Iris pigment epithelial cell (primary cell): Measurements from ENCODE around the gene RBFOX2.
A peak's percentile ranks its signal among the peaks of the same experiment; 100 is the strongest.

Source experiments
- DNase-seq: peaks from one replicate; pipeline ENCODE4 v3.0.0-alpha.2; 2011; ENCODE audit warnings: low read depth

Gene RBFOX2

DNA sequence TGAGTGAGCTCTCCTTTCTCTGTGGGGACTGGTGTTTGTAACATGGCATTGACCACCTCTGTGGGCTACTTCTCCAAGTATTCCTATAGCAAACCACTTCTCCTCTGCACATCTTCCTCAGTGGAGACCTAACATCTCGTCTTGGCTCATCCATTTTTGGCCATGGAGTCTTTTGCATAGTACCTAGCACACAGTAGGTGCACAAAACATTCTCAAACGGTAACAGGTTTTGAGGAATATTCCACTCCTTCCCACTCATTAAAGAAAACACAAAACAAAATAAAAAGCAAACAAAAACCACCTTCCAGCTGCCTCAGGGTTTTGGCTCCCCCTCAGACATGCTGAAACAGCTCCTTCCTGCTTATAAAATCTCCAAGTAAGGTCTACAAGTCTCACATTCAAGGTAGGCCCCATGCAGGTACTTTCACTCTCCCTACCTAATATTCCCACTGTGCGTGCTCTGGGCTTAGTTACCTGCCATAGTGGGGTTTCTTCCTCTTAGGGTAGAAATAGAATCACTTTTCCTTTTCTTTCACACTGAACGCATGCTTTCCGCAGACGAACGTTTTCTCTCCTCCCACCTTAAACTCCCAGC lies 132.4 kb downstream of the RBFOX2 start:
- no peak for DNase-seq

DNA sequence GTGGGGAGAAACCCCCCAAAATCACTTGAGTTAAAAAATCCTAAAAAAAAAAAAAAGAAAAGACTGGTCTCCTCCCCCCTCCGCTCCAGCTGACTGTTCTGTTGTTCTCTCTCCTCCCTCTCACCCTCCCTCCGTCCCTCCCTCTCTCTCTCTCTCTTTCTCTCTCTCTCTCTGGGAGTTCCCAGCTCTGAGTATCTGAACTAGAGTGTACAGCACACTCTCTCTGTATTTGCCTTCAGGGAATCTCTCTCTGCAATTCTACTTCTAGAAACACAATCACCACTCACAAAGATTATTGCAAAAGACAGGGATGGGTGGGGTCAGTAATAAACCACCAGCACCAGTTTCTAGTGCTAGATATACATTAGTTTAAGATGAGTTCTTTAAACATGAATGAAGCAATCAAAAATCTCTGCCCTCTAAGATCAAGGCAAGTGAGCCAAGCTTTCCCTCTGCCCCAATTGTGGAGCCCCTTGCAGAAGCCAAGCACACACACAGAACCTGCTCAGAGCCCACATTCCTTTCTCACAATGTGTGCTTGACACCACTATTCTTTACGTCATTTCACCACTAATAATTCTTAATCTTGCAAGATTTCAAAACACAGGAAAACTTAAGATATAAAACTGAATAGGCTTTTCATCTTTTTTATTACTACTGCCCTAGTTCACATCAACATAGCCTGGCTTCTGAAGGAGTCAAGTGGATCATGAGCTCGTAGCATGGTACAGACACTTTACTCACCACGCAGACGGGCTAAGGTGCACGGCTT lies 133.5 kb downstream of the RBFOX2 start:
- peak; percentile 85 for DNase-seq

DNA sequence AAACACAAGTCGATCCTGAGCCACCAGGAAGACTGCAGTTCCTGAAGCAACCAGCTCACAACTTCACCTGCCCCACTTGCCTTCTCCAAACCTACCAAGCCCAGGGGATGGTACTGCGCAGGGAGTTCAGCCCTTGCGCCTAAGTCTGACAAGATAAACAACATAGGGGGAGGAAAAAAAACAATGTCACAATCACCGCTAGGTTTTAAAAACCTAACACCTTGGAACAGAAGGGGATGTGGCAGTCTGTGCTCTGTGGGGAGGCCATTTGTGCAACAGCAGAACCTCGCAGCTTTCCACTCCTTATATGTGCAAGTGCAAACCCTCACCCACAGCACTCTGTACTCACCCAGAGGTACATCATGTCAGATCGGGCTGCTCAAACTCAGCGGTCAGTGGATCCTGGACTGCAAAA lies 134.2 kb downstream of the RBFOX2 start:
- no peak for DNase-seq

GRCh38 chr22:35893698-35894097 lies 134.9 kb downstream of the RBFOX2 start:
- DNase-seq, result no peak

- peak; percentile 79 for DNase-seq
Observed at GRCh38 chr22:35892192-35892591, 136.4 kb downstream of the RBFOX2 start.

GRCh38 chr22:35891442-35891841 lies 137.2 kb downstream of the RBFOX2 start:
- no peak for DNase-seq

GRCh38 chr22:35889071-35889470 lies 139.6 kb downstream of the RBFOX2 start:
- DNase-seq, result no peak

DNA sequence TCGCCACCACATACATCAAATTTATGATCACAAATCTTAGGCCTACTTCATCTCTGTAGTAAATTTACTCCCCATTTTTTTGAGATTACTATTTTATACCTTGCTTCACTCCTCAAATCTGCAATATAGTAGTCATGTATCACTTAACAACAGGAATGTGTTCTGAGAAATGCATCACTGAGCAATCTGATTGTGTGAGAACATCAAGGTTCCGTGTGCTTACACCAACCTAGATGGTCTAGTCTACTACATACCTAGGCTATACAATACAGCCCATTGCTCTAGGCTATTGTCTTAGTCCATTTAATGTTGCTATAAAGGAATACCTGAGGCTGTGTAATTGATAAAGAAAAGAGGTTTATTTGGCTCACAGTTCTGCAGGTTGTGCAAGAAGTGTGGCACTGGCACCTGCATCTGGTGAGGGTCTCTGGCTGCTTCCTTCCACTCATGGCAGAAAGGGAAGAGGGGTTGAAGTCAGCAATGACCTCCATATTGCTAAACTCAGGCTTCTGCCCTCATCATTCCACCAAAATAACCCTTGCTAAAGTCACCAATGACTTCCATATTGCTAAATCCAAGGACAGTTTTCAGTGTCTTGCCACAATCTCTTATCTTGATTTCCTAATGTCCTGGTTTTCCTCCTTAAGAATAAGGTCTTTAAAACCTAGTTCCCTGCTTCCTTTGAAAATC lies 140.3 kb downstream of the RBFOX2 start:
- no peak for DNase-seq

DNA sequence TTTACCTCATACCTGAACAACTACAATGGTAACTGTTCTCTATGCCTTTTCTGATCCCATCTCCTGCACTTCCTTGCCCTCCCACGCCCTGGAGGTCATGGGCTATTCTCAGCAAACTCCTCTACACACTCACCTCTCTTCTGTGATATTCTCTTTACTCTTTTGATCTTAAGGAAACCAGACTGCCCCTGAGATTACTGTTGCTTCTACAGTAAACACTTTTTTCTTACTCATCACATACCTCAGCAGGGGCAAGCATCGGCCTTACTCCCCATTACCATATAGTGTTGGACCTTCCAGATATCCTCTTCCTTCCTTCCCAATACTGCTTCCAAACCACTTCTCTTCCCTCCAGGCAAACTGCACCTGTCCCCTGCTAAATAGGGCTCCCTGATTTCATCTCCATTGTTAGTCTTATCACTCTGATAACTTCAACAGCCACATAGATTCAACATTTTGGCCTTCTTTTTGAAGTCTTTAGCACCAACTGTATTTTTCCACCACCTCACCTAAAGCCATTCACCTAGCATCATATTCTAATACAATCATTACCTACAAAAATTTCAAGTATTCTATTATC lies 141.2 kb downstream of the RBFOX2 start:
- DNase-seq, result peak; percentile 79

GRCh38 chr22:35886309-35886708 lies 142.3 kb downstream of the RBFOX2 start:
- DNase-seq, result no peak

GRCh38 chr22:35884529-35884928 lies 144.1 kb downstream of the RBFOX2 start:
- DNase-seq, result no peak

GRCh38 chr22:35883031-35883620 lies 145.5 kb downstream of the RBFOX2 start:
- peak; percentile 50 for DNase-seq

GRCh38 chr22:35882211-35883030 lies 146.2 kb downstream of the RBFOX2 start:
- DNase-seq, result peak; percentile 54

GRCh38 chr22:35879351-35879750 lies 149.3 kb downstream of the RBFOX2 start:
- DNase-seq, result no peak

DNA sequence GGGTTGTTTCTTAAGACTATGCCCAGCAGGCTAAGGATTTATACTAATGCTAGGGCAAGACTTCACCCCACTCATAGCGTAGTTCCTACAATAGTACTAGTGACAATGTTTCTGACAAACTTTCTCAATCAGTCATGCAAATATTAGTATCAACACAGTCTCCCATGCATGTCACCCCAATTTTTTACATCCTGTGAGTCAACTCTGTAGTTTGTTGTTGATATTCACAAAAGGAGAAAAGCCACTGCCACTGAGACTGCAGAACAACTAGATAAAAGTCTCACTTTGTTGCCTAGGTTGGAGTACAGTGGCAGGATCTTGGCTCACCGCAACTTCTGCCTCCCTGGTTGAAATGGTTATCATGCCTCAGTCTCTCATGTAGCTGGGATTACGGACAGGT lies 155.2 kb downstream of the RBFOX2 start:
- no peak for DNase-seq

DNA sequence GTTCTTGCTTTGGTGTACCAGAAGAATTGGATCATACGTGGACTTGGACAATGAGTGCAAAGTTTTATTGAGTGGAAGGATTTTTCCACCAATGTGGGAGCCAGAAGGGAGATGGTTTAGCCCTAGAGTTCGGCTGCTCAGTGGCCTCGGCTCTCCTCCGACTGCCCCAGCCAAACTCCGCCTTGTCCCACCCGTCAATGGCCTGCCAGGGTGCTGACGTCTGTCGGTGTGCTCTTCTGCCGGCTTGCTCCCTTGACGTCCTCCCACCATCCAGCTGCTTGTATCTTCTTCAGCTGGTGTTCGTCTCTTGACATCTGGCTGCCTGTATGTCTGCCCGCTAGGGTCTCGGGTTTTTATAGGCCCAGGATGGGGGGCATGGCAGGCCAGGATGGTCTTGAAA lies 156.2 kb downstream of the RBFOX2 start:
- DNase-seq, result no peak

DNA sequence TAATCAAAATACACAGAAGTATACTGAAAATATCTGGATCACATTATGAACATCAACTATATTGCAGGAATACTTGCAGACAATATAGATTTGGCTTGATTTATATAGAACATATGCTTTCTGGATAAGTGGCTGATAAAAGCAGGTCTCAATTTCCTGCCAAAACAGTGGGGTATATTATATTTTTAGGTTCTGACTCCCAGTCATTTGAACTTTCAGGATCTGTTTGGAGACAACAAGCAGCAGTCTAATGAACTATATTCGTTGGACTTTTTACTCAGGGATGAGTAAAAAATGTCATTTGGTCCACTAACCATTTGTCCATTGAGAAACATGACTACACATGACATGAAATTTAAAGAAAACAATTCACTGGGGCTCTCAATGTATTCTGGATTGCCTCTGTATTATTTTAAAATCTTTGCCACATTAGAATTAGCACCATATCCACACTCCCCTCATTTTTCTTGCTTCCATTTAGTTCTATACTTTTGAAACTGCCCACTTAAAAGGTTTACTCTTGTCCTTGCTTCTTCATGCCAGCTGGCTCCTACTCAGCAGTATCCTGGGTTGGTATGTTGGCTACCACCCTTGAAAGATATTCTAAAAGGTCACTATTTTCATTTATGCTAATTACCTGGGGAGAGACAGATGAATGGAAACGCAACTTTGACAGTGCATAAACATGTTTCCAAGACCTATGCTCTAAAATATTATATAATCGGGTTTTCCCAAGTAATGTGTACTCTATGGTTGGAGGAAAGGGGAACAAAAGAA lies 157.9 kb downstream of the RBFOX2 start:
- DNase-seq, result no peak

- peak; percentile 19 for DNase-seq
Observed at GRCh38 chr22:35868938-35869337, 159.7 kb downstream of the RBFOX2 start.

DNA sequence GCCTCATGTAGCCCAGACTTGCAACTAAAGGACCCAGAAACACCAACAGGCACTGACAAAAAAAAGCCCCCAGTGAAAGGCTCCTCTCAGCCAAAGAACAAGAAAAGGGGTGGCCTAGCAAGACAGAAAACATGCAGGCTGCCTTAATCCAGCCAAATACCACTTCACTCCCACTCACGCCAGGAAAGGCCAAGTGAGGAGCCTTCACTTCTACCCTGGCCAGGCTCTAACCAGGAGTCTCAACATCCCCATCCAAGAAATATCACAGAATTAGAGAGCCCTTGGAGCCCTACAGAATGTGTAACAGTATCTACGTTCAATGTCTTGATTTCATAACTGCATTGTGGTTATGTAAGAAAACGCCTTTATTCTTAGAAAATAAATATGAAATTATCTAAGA lies 162.0 kb downstream of the RBFOX2 start:
- peak; percentile 47 for DNase-seq

DNA sequence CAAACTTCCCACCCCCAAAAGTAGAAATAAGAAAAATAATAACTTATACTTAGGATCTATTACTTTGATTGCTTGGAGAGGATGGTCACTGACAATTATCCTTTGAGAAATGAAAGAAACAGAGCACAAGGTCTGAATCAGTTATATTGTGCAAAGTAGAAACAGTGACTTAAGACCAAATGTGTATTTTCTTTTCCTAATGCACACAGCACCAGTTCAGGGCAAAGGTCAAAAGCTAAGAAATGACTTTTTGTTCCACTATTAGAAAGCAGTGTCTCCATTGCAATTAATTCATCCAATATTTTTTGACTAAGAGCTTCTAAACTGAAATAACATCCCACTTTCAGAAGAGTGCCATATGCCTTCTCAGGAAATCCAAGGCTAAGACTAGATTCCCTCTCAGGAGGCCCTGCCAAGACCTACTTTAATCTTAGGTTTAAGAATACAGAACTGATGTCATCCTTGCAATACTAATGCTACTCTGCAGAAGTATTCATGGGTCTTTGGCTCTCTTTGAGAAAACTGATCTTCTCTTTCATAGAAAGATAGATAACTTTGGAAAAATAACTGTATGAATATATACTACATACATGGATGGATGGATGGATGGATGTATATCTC lies 164.0 kb downstream of the RBFOX2 start:
- DNase-seq, result peak; percentile 17
